SH-SY5Y (cell line): ENCODE measurements around the gene DYNC2H1.

ENCODE experiments used
- GATA2 ChIP-seq: IDR thresholded peaks from 2 replicates; pipeline ENCODE4 v1.6.1; 2011; ENCODE audit warnings: mild to moderate bottlenecking, low read depth, low read length
- GATA3 ChIP-seq: IDR thresholded peaks from 2 replicates; pipeline ENCODE4 v1.6.1; 2011; ENCODE audit warnings: low read depth, mild to moderate bottlenecking, low read length, moderate library complexity

The DYNC2H1 gene

GRCh38 chr11:103175461-103176129 lies 66.4 kb downstream of the DYNC2H1 start:
- TF ChIP-seq GATA2 (no peak), GATA3 (no peak)

DNA sequence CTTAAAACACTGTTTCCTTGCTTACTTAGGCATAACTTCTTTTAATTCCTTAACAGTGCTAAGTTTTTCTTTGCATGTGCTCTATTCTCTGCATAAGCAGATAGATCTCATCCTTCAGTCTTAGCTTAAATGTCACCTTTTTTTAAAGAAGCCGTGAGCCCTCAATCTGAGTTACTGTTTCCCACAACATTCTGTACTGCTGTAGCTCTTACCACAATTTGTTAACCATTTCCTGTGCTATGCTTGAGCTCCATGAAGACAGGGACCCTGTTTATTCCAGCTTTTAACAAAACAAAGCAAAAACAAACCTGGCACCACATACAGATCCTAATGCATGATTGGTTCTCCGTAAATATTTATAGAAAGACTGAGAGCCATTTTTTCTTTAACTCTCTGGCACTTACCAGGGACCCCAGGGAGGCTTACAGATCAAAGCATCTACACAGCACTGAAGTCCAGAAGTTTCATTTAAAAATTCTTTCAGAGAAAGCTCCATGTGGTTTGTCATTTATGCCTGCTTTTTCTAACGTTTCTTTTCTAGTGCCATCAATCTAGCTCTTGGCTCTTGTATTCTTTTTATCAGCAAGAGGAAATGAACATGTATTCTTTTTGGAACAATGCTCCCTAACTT lies 74.9 kb downstream of the DYNC2H1 start:
- no peak for TF ChIP-seq GATA2
- no peak for TF ChIP-seq GATA3

DNA sequence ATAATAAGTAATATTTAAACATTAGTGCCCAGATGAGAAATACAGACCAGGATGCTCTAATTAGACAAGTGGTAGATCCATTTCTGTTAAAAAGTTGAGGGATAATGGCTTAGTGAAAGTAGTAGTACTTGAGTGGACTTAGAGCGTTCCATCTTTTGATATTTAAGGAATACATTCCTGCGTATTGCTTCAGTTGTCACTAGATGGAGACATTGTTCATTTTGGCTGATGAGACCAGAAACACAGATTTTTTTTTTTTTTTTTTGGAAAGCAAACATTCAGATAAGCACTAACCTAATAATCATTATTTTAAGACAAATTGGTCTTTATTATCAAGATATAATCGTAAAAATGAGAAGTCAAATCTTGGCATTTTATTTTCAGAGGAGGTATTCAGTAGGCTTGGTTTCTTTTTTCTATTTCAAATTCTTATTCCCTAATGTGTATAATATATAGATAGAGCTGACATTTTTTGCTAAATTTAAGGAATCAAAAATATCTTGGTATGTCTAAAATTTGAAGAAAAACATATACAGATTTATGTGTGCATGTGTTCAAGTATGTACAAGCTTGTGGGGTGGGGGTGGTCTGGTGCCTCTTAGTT lies 92.9 kb downstream of the DYNC2H1 start:
- TF ChIP-seq GATA2 (no peak), GATA3 (no peak)

GRCh38 chr11:103210543-103210942 lies 101.3 kb downstream of the DYNC2H1 start:
- TF ChIP-seq GATA3 (no peak), GATA2 (no peak)

DNA sequence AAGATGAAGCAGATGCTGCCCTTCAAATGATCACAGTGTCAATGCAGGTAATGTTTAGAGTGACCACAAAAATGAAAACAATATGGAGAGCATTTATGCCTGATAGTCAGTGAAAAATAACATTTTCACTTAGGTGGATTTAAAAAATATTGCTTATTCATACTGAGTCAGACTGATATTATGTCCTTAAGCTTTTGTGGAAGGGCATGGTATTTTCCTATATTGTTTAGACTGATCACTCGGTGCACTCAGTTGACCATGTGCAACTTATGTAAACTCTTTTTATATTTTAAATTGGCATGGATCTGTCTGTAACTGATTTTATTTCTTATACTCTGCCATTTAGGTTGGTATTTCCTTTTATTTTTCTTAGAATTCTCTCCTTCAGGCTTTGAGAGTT lies 106.6 kb downstream of the DYNC2H1 start:
- TF ChIP-seq GATA2 (no peak), GATA3 (no peak)

DNA sequence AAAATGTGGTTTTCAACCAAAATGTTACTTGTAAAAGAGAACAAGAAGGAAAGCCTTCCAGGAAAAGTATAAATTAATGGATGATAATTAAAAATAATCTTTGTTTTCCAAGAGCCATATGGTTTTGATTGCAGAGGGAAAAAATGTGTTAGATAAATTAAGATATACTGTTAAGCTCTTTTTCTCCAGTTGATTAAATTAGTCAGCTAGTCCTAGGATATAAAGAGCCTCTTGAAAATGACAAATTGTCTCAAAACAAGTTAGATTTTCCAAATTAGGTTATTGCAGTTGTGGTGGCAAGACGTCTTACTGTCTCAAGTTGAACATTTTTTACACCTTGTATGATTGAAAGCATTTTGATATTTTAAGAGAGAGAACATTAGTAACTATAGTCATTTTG lies 110.9 kb downstream of the DYNC2H1 start:
- no peak for TF ChIP-seq GATA2
- TF ChIP-seq GATA3, result no peak

DNA sequence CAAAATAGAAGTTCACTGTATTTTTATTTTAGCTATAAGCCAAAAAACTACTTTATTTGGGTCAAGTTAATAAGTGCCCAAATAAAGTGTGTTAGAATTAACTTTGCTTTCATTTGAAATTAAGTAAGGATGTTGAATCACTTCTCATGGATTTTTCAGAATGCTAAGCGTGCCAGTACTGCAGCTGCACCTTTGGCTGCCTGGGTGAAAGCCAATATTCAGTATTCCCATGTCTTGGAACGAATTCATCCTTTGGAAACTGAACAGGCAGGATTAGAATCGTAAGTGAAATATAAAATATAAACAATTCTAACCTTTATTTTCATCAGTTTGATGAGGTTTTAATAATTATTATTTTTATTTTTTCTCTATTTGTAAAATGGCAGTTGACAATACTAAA lies 113.6 kb downstream of the DYNC2H1 start:
- TF ChIP-seq GATA2, result no peak
- no peak for TF ChIP-seq GATA3

DNA sequence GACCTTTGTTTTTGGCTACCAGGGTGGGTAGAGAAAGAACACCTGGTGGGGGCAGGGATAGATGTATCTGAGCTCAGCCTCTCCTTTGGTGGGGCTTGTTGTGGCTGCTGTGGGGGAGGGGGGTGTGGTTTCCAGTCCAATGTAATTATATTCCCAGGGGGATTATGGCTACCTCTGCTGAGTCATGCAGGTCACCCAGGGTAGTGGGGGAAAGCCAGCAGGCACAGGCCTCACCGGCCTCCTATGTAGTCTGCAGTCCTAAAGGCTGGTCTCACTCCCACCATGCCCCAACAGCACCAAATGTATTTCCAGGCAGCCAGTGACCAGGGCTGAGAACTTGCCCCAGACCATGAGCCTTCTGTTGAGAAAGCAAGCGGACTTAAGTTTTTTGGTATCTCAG lies 119.6 kb downstream of the DYNC2H1 start:
- no peak for TF ChIP-seq GATA2
- TF ChIP-seq GATA3, result no peak

GRCh38 chr11:103234974-103235373 lies 125.7 kb downstream of the DYNC2H1 start:
- TF ChIP-seq GATA2 (no peak), GATA3 (no peak)

- TF ChIP-seq GATA2, result no peak
- no peak for TF ChIP-seq GATA3
Measured at GRCh38 chr11:103241574-103241973, 132.3 kb downstream of the DYNC2H1 start.

DNA sequence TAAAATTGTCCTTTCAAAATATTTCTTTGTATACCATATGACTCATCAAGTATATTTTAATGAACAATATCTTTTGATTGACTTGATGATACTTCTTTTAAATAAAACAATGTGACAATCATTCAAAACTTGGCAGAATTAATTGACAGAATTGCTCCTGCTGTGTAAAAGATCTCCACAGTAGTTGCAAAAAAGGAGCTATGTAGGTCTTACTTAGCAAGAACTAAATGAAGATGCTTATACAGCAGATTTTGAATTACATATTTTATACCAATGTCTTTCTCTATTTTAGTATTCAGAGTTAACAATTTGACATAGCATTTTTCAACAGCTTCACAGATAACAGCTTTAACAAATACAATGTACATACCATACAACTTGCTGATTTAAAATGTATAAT lies 144.9 kb downstream of the DYNC2H1 start:
- TF ChIP-seq GATA3 (no peak), GATA2 (no peak)

DNA sequence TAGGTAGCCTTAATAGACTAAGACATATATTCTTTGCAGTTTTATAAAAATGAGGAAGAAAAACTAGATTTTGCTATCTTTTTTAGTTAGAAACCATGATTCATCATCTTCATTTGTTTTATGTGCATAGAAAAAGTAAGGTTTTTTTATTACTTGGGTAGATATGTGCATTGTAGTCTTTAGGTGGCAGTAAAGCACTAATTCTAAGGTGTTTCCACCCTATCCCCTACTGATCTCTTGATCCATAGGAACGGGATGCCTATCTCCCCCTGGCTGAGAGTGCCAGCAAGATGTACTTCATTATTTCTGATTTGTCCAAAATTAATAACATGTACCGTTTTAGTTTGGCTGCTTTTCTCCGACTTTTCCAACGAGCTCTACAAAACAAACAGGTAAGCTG lies 148.1 kb downstream of the DYNC2H1 start:
- TF ChIP-seq GATA2 (peak; percentile 39; the same call in 1 of the 2 replicates), GATA3 (0 out of 2 replicates have a peak, but pooled peaks have one; percentile 35)

GRCh38 chr11:103266167-103266831 lies 157.1 kb downstream of the DYNC2H1 start:
- TF ChIP-seq GATA3, result no peak
- no peak for TF ChIP-seq GATA2

DNA sequence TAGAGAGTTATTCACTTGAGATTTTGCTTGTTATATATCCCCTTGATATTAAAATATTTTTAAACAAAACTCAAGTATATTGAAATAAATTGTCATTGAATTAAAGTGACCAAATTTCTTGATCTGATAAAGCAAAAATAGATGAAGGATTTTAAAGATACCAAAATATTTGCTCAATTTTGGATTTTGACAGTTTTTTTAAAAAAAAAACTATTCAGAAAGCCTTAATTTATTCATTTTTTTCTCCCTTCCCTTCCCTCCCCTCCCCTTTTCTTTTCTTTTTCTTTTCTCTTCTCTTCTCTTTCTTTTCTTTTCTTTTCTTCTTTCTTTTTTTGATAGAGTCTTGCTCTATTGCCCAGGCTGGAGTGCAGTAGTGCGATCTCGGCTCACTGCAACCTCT lies 163.7 kb downstream of the DYNC2H1 start:
- TF ChIP-seq GATA2 (no peak), GATA3 (no peak)

DNA sequence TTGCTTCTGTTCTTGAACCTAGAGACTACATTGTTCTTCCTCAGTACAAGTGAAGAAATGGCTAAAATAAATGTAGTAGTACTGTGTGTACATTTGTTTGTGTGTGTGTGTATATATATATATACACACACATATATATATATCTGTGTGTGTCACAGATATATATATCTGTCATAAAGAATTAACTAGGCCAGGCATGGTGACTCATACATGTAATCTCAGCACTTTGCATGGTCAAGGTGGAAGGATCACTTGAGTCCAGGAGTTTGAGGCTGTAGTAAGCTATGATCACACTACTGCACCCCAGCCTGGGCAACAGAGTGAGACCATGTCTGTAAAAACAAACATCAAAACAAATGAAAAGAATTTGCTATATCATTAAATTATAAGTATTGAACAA lies 164.8 kb downstream of the DYNC2H1 start:
- TF ChIP-seq GATA3 (no peak), GATA2 (no peak)

GRCh38 chr11:103279821-103280220 lies 170.6 kb downstream of the DYNC2H1 start:
- TF ChIP-seq GATA2 (no peak), GATA3 (no peak)
